ENCODE results near the gene PLET1.

- TF ChIP-seq POLR2A (IDR thresholded peaks at IDR 0.05; ENCODE audit: low read length) = no peak
- TF ChIP-seq GATA1 (IDR thresholded peaks at IDR 0.05; ENCODE audit: low read depth, low read length) = no peak
These were observed 13.5 kb downstream of the PLET1 start for GRCh38 chr11:112247201-112247600.
